ENCODE data around the gene GTPBP3. TPM values are rescaled to one million over a fixed set of nuclear protein-coding genes. Genes with fewer than 3 reads are reported as not detected.

The GTPBP3 gene
- total and polyA plus RNA-seq, 2 of the 8 experiments (the other 6 are each of a cell fraction or from before 2014, with no cell fraction given) = 30.4 to 56.0 TPM

DNA sequence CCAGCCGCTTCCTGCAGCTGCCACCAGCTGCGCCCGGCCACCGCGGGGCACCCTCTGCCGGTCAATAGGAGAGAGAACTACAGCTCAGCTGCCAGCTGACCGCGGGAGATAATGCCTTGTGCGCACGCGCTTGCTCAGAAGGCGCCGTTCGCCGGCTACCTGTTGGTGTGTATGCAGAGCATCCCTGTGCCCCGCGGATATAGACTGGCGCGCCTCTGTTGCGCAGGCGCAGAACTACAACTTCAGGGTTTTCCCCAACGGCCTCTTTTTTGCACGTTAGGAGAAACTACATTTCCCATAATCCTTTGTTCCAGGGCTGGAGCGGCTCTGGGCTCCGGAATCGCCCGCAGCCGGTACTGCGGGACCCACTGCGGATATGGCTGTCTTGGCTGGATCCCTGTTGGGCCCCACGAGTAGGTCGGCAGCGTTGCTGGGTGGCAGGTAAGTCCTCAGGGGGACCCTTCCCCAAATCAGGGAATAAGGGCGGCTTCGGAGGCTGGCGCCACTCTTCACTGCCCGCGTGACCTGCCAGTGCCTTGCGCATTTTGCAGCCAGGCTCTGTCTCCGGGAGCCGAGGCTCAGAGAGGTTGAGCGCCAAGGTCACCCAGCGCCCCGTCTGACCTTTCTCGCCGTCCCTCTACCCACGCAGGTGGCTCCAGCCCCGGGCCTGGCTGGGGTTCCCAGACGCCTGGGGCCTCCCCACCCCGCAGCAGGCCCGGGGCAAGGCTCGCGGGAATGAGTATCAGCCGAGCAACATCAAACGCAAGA, 31.7 kb upstream of the GTPBP3 start, which contains the start of gene MRPL34 (continued):
- TF ChIP-seq, protein P1, sequence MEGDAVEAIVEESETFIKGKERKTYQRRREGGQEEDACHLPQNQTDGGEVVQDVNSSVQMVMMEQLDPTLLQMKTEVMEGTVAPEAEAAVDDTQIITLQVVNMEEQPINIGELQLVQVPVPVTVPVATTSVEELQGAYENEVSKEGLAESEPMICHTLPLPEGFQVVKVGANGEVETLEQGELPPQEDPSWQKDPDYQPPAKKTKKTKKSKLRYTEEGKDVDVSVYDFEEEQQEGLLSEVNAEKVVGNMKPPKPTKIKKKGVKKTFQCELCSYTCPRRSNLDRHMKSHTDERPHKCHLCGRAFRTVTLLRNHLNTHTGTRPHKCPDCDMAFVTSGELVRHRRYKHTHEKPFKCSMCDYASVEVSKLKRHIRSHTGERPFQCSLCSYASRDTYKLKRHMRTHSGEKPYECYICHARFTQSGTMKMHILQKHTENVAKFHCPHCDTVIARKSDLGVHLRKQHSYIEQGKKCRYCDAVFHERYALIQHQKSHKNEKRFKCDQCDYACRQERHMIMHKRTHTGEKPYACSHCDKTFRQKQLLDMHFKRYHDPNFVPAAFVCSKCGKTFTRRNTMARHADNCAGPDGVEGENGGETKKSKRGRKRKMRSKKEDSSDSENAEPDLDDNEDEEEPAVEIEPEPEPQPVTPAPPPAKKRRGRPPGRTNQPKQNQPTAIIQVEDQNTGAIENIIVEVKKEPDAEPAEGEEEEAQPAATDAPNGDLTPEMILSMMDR (IDR thresholded peaks at IDR 0.05; ENCODE audit: control extremely low read depth in 1 of 3, insufficient read depth in 1 of 3, low read depth in 1 of 3, low read length in 3 of 3) = peak; percentile 67 to 88 (median 81)
- 0 out of 4 replicates have a peak, but pooled peaks of 1 of the 2 experiments have one; percentile 60 for TF ChIP-seq HDAC2 (IDR thresholded peaks at IDR 0.05; ENCODE audit: borderline replicate concordance in 1 of 2, low read depth in 2 of 2, low read length in 2 of 2)
- TF ChIP-seq HDAC6 (IDR thresholded peaks at IDR 0.05; ENCODE audit: low read depth, low read length) = no peak
- TF ChIP-seq CHD1 (IDR thresholded peaks at IDR 0.05; ENCODE audit: low read depth, low read length) = no peak
- TF ChIP-seq, protein P2, sequence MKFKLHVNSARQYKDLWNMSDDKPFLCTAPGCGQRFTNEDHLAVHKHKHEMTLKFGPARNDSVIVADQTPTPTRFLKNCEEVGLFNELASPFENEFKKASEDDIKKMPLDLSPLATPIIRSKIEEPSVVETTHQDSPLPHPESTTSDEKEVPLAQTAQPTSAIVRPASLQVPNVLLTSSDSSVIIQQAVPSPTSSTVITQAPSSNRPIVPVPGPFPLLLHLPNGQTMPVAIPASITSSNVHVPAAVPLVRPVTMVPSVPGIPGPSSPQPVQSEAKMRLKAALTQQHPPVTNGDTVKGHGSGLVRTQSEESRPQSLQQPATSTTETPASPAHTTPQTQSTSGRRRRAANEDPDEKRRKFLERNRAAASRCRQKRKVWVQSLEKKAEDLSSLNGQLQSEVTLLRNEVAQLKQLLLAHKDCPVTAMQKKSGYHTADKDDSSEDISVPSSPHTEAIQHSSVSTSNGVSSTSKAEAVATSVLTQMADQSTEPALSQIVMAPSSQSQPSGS (IDR thresholded peaks at IDR 0.05; ENCODE audit: low read length) = no peak
- no peak for TF ChIP-seq BCL11A (IDR thresholded peaks at IDR 0.05; ENCODE audit: low read depth in 2 of 2, low read length in 2 of 2)
- TF ChIP-seq CHD2 (IDR thresholded peaks at IDR 0.05; ENCODE audit: low read length) = peak; percentile 41; the same call in 1 of the 2 replicates
- TF ChIP-seq EZH2 (IDR thresholded peaks at IDR 0.05; ENCODE audit: low read depth, low read length, severe bottlenecking) = no peak
